HEK293 (cell line): ENCODE measurements around the gene RRP8.
A peak's percentile ranks its signal among the peaks of the same experiment; 100 is the strongest.

Experiments
- GLIS1 ChIP-seq: fragments of 450-650 bp; formaldehyde crosslinking; IDR thresholded peaks from 2 replicates; pipeline ENCODE4 v1.5.1; 2016; ENCODE audit warnings: missing biosample characterization, missing genetic modification characterization
- KLF1 ChIP-seq: fragments of 450-650 bp; formaldehyde crosslinking; IDR thresholded peaks from 2 replicates; pipeline ENCODE4 v1.5.1; 2016; ENCODE audit warnings: missing biosample characterization, missing genetic modification characterization
- KLF10 ChIP-seq: fragments of 450-650 bp; IDR thresholded peaks from 2 replicates; pipeline ENCODE4 v1.5.1; 2018; ENCODE audit warnings: missing biosample characterization, mild to moderate bottlenecking, missing genetic modification characterization
- KLF9 ChIP-seq: fragments of 450-650 bp; formaldehyde crosslinking; IDR thresholded peaks from 2 replicates; pipeline ENCODE4 v1.5.1; 2016; ENCODE audit warnings: missing biosample characterization, missing genetic modification characterization, low read depth
- PRDM10 ChIP-seq: fragments of 450-650 bp; formaldehyde crosslinking; IDR thresholded peaks from 2 replicates; pipeline ENCODE4 v1.5.1; 2016; ENCODE audit warnings: missing biosample characterization, missing genetic modification characterization
- TSHZ1 ChIP-seq: fragments of 450-650 bp; formaldehyde crosslinking; IDR thresholded peaks from 2 replicates; pipeline ENCODE4 v1.5.1; 2016; ENCODE audit warnings: missing biosample characterization, missing genetic modification characterization, borderline replicate concordance
- ZBTB11 ChIP-seq: fragments of 450-650 bp; formaldehyde crosslinking; conservative IDR thresholded peaks from 2 replicates; pipeline ENCODE4 v1.5.1; 2016; ENCODE audit warnings: low read depth, missing biosample characterization, missing genetic modification characterization
- ZBTB17 ChIP-seq: fragments of 450-650 bp; formaldehyde crosslinking; IDR thresholded peaks from 2 replicates; pipeline ENCODE4 v1.5.1; 2016; ENCODE audit warnings: missing biosample characterization, missing genetic modification characterization
- ZFP3 ChIP-seq: fragments of 450-650 bp; formaldehyde crosslinking; IDR thresholded peaks from 2 replicates; pipeline ENCODE4 v1.5.1; 2016; ENCODE audit warnings: low read depth, missing biosample characterization, missing genetic modification characterization
- ZFP69B ChIP-seq: fragments of 450-650 bp; formaldehyde crosslinking; IDR thresholded peaks from 2 replicates; pipeline ENCODE4 v1.5.1; 2016; ENCODE audit warnings: missing biosample characterization, missing genetic modification characterization
- ZNF112 ChIP-seq: fragments of 450-650 bp; formaldehyde crosslinking; IDR thresholded peaks from 2 replicates; pipeline ENCODE4 v1.5.0; 2017; ENCODE audit warnings: missing biosample characterization, missing genetic modification characterization
- ZNF214 ChIP-seq: fragments of 450-650 bp; formaldehyde crosslinking; IDR thresholded peaks from 2 replicates; pipeline ENCODE4 v1.5.1; 2017; ENCODE audit warnings: missing biosample characterization, mild to moderate bottlenecking, missing genetic modification characterization, borderline replicate concordance
- ZNF248 ChIP-seq: fragments of 450-650 bp; formaldehyde crosslinking; IDR thresholded peaks from 2 replicates; pipeline ENCODE4 v1.5.1; 2017; ENCODE audit warnings: missing biosample characterization, missing genetic modification characterization
- ZNF335 ChIP-seq: fragments of 450-650 bp; formaldehyde crosslinking; conservative IDR thresholded peaks from 2 replicates; pipeline ENCODE4 v1.5.1; 2016; ENCODE audit warnings: missing biosample characterization, missing genetic modification characterization
- ZNF426 ChIP-seq: fragments of 450-650 bp; formaldehyde crosslinking; IDR thresholded peaks from 2 replicates; pipeline ENCODE4 v1.5.1; 2017; ENCODE audit warnings: missing biosample characterization, missing genetic modification characterization, mild to moderate bottlenecking, inconsistent platforms, moderate library complexity
- ZNF473 ChIP-seq: fragments of 450-650 bp; formaldehyde crosslinking; IDR thresholded peaks from 2 replicates; pipeline ENCODE4 v1.5.1; 2017; ENCODE audit warnings: missing biosample characterization, missing genetic modification characterization
- ZNF48 ChIP-seq: fragments of 450-650 bp; formaldehyde crosslinking; IDR thresholded peaks from 2 replicates; pipeline ENCODE4 v1.5.1; 2016; ENCODE audit warnings: missing biosample characterization, missing genetic modification characterization
- ZNF518A ChIP-seq: fragments of 450-650 bp; formaldehyde crosslinking; conservative IDR thresholded peaks from 2 replicates; pipeline ENCODE4 v1.5.1; 2016; ENCODE audit warnings: low read depth, missing biosample characterization, missing genetic modification characterization
- TF ChIP-seq, protein P1 (sequence below): fragments of 450-650 bp; formaldehyde crosslinking; IDR thresholded peaks from 2 replicates; pipeline ENCODE4 v1.5.1; 2016; ENCODE audit warnings: missing biosample characterization, missing genetic modification characterization

The RRP8 gene

DNA sequence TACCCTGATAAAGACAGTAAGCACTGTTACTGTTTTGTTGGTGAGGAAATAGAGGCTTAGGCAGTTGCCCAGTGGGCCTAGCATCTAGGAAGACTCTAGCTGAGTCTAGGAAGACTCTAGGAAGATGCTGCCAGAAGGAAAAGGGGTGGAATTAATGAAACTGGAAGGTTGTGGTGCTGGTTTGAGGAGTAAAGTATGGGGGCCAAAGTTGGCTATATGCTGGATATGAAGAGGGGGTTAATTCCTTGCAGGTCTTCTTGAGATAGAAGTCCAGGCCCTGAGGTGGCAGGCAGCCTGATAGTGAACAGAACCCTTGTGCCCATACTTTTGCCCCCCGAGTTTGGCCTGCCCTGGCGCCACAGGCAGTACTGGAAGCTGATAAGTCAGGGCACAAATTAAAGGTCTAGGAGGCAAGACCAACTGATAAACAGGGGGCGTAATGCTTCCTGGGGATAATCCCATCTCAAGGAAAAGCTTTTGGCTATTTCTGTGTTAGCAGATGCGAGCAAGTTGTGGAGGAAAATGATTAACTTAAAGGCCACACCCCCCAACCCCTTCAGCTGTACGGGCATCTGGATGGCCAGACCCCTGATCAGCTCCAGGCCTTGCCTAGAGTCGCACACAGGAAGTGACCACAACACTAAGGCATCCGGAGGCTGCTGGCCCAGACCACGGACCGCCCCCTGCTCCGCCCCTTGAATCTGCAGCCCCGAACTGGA is 3.2 kb upstream of the RRP8 start (continued):
- TF ChIP-seq ZNF518A (peak; percentile 33; the same call in 1 of the 2 replicates), ZFP3 (tag by site-specific recombination) (no peak), KLF1 (no peak), PRDM10 (tag by site-specific recombination) (peak; percentile 79), ZNF48 (tag by site-specific recombination) (no peak), ZNF112 (tag by site-specific recombination) (no peak), KLF10 (tag by site-specific recombination) (peak; percentile 76), ZBTB17 (tag by site-specific recombination) (peak; percentile 81), ZNF248 (tag by site-specific recombination) (no peak), ZBTB11 (tag by site-specific recombination) (peak; percentile 28; the same call in 1 of the 2 replicates), ZNF335 (tag by site-specific recombination) (peak; percentile 88), KLF9 (tag by site-specific recombination) (peak; percentile 79), GLIS1 (tag by site-specific recombination) (no peak), ZNF473 (tag by site-specific recombination) (no peak), ZNF426 (tag by site-specific recombination) (no peak), TSHZ1 (tag by site-specific recombination) (no peak), ZFP69B (tag by site-specific recombination) (no peak), ZNF214 (tag by site-specific recombination) (no peak)
- TF ChIP-seq, protein P1, sequence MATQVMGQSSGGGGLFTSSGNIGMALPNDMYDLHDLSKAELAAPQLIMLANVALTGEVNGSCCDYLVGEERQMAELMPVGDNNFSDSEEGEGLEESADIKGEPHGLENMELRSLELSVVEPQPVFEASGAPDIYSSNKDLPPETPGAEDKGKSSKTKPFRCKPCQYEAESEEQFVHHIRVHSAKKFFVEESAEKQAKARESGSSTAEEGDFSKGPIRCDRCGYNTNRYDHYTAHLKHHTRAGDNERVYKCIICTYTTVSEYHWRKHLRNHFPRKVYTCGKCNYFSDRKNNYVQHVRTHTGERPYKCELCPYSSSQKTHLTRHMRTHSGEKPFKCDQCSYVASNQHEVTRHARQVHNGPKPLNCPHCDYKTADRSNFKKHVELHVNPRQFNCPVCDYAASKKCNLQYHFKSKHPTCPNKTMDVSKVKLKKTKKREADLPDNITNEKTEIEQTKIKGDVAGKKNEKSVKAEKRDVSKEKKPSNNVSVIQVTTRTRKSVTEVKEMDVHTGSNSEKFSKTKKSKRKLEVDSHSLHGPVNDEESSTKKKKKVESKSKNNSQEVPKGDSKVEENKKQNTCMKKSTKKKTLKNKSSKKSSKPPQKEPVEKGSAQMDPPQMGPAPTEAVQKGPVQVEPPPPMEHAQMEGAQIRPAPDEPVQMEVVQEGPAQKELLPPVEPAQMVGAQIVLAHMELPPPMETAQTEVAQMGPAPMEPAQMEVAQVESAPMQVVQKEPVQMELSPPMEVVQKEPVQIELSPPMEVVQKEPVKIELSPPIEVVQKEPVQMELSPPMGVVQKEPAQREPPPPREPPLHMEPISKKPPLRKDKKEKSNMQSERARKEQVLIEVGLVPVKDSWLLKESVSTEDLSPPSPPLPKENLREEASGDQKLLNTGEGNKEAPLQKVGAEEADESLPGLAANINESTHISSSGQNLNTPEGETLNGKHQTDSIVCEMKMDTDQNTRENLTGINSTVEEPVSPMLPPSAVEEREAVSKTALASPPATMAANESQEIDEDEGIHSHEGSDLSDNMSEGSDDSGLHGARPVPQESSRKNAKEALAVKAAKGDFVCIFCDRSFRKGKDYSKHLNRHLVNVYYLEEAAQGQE, result no peak
